GM21423 (cell line): Measurements from ENCODE around the gene PDE4C.

Source experiments
- ATAC-seq: cut with Tn5 transposase; IDR thresholded peaks from one replicate; pipeline ENCODE4 v1.9.1; 2021; ENCODE audit warnings: mild to moderate bottlenecking, moderate library complexity; ENCODE audit not compliant: unreplicated experiment

Gene PDE4C

DNA sequence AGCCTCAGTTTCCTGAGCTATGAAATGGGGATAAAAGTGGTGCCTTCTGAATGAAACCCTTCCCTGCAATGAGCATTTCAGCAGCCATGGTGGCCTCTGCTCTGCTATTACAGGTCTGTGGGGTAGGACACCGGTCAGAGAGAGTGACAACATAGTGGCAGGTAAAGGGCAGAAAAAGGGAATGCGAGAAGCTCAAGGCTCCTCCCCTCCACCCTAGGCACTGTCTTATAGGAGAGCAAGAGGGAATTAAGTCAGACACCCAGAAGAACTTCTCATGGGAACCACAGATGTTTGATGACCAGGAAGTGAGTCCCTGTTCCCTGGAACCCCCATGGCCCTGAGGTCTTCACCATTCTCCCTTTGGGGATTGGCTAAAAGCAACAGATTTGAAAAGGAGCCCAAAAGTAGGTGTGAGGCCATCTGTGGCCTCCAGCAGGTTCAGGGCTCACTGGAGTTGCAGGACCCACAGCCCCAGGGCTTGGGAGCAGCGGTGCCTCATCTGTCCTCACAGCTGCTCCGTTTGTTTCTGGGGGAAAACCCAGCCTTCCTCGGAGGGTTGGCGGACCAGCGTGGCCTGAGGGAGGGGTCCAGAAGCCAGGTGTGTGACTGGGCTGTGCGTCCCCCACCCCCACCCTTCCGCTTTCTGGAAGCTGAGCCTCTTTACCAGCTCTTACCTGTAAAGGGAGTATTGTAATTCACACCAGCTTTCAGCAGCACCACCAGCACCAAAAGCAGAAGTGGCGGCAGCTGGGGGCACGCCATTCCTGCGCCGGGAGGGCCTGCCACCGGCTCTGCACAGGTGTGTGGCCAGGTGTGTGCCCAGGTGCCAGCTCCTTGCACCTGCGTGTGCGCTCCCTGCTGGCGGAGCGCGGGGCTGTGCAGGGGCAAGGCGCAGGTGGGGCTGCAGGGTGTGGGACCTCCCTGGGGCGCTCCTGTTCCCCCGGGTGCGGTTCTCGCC, 28.6 kb upstream of the PDE4C start:
- no peak for ATAC-seq

DNA sequence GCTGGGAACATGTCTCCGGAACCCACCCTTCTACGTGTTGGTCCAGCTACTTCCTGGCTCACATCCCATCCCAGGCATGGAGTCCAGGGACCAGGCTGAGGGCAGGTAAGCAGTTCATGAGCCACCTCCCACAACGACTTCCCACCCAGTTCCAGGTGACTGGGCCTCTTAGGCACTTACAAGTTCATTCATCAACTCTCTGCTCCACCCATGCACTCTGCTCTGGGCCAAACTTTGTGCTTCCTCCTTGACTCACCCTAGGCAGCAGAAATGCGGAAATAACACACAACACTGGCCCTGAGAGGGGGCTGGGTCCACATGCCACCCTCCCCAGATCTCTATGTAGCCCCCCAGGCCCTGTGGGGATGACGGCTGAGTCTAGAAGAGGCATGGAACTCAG, 27.5 kb upstream of the PDE4C start:
- ATAC-seq = no peak

DNA sequence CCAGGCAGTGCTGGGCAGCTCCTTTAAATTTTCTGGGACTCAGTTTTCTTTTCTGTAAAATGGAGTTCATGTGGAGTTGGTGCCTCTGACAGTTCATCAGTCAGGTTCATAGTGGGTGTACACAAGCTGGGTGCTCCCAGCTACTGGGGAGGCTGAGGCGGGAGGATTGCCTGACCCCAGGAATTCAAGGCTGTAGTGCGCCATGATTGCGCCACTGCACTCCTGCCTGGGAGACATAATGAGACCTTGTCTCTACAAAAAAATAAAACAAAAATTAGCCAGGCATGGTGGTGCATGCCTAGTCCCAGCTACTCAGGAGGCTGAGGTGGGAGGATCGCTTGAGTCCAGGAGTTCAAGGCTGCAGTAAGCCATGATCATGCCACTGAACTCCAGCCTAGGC, 26.9 kb upstream of the PDE4C start:
- ATAC-seq = no peak

DNA sequence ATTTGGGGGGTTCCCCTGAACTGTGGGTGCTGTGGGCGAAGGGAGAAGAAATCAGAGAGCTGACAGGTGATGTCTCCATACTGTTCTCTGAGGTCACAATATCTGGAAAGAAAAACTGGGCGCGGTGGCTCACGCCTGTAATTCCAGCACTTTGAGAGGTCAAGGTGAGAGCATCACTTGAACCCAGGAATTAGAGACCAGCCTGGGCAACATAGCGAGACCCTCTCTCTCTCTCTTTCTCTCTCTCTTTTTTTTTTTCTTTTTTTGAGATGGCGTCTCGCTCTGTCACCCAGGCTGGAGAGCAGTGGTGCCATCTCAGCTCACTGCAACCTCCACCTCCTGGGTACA, 26.1 kb upstream of the PDE4C start:
- ATAC-seq = no peak

DNA sequence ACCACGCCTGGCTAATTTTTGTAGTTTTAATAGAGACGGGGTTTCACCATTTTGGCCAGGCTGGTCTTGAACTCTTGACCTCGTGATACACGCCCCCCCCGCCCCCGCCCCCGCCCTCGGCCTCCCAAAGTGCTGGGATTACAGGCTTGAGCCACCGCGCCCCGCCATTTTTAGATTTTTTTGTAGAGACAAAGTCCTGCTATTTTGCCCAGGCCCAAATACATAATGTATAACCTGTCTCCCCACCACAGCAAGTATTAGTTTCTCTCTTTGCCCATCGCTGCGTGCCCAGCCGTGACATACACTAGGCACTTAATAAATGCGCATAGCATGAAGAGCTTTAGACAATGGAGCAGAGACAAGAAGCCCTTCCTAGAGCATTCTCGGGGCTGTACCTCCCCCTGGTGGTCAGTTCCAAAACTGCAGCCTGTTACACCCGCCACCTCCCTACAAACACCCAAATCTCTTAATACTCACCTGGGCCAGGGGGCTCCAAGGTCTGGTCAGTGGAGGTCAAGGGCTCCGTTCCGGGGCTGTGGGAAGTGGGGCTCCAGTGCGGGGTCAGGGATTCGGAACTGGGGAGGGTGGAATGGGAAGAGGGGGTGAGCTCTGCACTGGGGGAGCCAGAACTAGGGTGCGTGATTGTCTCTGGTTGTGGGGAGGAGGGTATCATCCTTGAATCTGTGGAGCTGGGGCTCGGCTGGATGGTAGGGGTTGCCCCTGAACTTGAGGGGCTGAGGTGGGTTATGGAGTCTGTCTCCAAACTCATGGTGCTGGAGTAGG, 25.5 kb upstream of the PDE4C start:
- no peak for ATAC-seq

DNA sequence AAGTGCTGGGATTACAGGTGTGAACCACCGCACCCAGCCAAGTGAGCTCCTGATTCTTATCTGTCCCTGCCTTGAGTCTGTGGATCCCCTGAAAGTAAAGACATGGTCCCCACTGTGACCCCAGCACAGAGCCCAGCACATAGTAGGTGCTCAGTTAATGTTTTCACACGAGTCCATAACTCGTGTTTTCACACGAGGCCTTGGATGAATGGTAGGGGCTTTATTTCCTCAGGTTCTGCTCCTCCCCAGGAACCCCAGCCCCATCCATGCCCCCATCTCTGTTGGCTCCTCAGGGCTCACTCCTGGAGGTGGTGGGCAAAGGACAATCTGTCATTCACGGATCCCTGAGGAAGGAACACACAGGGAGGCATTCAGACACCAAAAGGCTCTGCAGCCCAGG, 23.6 kb upstream of the PDE4C start:
- no peak for ATAC-seq

DNA sequence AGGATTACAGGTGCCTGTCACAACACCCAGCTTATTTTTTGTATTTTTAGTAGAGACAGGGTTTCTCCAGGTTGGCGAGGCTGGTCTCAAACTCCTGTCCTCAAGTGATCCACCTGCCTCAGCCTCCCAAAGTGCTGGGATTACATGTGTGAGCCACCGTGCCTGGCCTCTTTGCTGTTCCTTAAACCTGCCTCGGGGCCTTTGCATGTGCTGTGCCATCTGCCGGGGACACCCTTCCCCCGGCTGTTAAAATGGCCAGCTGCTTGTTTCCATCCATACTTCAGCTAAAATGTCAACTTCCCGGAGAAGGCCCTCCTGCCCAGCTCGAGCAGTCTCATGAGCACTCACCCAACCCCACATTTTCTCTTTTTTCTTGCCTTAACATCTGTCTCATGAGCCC, 19.1 kb upstream of the PDE4C start:
- ATAC-seq = no peak

DNA sequence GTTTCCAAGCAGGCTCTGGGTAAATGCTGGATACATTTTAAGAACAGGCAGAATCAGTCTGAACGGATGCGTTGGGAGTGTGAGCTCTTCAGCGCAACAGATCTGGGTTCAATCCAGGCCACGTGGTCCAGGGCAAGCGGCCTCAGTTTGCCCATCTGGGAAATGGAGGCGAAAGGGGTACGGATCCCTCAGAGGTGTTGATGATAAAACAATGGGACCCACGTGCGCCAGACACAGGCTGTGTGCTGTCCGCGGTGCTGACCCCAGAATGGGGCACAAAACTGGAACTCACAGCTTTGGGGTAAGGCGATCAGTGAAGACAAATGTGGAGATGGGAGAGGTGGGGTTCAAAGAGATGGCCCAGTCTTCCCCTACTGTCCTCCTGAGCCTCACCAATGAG, 13.1 kb upstream of the PDE4C start:
- ATAC-seq = no peak

DNA sequence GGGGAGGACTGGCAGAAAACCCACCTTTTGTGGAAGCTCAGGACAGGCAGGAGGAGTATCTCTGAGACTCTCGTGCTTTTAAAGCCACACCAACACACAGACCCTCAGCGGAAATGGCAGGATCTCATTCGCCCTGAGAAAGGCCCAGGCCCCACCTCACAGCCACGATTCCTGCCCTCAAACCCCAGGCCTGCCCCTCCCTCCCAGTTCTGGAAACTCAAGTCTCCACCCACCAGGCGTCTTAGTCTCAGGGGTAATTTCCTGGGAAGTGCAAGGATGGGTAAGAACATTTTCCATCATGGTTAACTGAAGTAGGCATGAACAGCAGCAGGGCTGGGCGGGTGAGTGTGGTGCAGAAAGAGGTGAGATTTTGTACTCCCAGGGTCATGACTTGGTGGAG, 8.0 kb upstream of the PDE4C start:
- ATAC-seq = no peak

DNA sequence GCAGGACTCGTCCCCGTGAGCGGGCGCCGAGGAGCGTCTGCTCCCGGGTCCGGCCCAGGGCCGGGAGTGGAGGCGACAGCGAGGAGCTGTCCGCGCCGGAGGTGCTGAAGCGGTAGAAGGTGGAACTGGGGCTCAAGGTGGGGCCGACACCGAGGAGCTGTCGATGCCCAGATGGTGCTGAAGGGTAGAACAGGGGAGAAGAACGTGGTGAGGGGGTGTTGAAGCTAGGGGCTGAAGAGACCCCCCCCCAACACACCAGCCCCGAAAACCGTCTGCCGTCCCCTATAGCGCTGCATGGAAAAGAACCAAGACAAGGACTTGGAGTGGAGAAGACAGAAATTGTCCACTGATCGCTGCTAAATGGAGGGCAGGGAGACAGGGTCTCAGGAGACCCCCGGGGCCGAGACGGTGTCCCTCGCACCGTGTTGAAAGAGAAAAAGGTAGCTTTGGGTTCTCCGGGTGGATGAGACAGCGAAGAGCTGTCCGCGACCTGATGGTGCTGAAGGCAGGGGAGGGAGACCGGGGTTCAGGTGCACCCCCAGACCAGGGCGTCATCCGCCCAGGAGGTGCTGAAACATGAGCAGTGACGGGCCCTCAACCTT, 7.1 kb upstream of the PDE4C start:
- ATAC-seq = no peak

DNA sequence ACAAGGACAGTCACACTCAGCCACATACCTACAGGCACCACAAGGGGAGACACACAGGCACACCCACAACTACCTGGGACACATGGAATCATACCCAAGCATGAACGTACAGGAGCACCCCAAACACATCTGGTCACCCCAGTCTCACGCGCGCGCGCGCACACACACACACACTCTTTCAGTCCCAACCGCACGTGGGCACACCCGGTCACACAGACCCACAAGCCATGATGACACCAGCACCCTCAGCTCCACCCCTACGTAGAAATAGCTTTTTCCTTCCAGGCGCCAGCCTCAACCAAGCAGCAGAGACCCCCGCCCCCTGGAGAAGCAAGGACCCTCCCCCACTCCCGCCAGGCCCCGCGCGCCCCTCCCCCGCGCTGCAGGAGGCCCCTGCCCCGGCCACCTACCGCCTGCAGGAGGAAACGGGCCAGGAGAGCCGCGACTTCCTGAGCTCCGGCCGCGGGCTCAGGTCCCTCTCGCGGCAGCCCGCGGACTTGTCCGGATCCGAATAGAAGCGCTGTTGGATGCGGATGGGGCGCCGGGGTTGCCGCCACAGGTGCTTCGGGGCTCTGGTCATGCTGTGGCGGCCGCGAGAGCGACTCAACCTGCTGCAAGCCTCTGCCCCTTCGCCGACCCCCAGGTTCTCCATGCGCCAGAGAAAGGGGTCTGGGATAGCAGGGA, 6.4 kb upstream of the PDE4C start:
- no peak for ATAC-seq

DNA sequence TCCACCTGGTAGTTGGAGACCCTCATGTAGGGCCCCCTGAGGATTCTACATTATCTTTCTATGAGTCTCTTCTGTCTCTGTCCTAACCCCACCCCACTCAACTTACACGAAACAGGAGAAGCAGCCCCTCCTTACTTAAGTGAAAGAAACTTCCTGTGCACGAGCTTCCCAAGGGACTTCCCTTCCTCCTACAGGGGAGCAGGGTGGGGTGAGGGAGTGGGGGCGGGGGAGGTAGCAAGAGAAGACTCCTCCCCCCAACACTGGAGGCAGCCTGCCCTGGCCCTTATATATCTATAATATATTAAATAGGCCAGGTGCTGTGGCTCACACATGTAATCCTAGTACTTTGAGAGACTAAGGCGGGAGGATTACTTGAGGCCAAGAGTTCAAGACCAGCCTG, 5.5 kb upstream of the PDE4C start:
- ATAC-seq = no peak

DNA sequence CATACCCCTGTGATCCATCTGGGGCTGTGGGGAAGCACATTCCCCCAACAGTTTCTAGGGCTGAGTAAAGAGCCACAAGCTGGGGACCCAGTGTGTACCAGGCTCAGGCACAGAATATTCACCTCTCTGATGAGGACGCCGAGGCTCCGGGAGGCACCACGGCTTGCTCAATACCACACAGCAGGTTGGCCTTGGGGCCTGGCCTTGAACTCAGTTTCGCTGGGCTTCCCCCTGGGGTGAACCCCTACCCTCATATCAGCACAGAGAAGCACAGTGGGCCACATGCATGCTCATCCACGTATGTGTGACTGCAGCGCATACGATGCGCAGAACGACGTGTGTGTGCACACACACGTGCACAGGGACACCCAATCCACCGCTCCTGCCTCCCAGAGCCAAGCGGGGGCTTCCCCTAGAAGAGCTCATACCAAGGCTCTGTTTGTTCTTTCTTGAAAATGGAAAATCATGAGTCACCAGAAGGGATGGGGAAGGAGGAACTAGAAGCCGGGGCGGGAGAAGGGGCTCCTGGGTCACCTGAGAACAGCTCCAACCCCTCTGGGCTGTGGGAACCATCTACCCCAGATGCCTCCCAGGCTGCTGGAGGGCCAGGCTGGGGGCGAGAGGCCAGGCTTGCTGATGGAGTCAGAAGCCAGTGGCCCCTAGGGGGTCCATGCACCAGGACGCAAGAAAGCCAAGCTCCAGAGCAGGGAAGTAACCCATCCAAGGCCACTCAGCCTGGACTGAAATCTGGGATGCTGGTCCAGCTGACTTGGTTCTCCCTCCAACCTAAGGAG, 4.9 kb upstream of the PDE4C start:
- ATAC-seq = no peak

DNA sequence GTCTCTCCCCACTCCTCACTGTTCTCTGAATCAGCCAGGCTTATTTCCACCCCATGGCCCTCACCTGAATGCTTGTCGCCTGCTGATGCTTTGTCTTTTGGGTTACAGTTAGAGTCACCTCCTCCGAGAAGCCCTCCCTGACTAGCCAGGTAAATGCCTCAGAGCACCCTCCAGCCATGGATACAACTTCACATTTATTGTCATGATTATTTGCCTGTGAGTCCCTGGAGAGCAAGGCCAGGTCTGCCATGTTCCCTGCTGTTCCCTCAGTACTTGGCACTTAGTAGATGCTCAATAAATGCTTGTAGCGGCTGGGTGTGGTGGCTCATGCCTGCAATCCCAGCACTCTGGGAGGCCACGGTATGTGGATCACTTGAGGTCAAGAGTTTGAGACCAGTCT, 3.7 kb upstream of the PDE4C start:
- ATAC-seq = no peak

DNA sequence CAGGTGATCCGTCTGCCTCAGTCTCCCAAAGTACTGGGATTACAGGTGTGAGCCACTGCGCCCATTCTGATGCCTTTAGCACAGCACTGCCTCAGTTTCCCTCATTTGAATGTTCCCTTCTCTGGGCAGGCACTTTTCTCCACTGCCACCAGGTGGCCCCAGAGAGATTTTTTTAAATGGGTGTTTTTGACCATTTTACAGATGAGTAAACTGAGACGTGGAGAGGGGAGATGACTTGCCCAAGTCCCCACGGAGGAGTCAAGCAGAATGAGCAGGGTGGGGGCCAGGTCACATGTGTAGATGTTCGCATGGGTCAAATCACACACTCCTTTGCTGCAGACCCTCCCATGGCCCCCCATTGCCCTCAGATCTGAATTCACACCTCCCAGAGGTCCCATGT, 3.2 kb upstream of the PDE4C start:
- ATAC-seq = no peak

DNA sequence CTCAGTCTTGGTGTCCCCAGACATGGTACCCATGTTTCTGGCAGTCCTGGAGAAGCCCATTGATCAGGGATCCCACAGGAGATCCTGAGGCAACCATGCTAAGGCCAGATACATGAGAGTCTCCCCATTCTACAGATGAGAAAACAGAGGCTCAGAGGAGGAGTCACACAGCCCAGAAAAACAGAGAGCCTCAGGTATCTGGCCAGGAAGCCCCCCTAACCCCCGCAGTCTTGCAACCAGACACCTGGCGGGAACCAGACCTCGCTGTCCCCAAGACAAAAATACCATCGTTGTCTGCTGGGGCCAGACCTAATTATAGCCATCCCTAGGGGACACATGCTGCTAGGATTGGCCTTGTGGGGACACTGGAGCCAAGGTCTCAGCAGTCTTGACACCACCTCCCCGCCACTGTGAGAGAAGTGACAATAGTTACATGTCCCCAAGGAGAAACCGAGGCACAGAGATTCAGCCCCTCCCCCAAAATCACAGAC, 1.6 kb upstream of the PDE4C start:
- ATAC-seq = no peak

DNA sequence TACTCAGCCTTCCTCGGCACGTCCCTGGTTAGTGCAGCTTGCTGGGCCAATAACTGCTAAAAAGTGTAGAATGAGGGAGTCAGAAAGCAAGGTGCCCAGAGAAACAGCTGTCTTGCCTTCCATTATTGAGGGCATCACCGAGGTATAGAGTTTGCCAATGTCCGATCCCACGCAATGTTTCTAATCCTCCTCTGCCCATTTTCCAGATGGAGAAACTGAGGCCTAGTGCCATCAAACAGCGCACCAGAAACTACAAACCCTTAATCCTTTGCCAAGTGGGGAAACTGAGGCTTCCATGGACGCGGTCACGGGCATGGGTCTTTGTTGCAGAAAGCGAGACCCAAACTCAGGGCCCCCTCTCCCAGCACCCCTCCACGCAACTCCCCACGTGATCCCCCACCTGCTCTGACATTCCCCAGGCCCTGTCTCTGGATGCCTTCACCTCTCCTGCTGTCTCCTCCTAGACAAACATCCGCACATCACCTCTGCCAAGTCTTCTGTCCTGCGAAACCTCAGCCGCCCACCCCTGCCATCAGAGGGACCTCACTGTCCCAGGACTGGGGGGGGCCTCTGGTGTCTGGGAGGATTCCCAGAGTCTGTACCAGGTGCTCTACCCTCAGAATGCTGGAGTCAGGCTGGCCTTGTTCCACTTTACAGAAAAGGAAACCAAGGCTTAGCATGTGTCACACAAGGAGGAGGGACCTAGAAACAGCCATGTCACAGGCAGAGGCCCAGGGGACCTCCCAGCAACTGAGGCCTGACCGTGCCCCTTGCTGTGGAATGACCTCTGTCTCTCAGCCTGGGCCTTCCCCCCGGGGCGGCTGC, 930 bp upstream of the PDE4C start:
- ATAC-seq = no peak

DNA sequence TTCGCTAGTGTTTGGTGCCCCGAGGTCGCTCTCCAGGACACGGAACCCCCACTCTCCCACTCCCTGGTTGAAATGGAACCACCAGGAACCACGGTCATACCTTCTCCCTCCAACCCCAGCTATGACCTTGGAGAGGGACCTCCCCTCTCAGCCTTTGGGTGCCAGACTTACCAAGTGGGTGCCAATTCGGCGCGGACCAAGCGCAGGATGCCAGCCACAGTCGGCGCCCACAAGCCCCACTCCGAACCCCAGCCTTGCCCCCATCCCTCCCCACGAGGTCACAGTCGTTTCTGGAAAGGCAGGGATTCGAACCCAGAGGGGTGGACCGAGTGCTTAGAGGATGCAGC, 910 bp downstream of the PDE4C start:
- no peak for ATAC-seq

DNA sequence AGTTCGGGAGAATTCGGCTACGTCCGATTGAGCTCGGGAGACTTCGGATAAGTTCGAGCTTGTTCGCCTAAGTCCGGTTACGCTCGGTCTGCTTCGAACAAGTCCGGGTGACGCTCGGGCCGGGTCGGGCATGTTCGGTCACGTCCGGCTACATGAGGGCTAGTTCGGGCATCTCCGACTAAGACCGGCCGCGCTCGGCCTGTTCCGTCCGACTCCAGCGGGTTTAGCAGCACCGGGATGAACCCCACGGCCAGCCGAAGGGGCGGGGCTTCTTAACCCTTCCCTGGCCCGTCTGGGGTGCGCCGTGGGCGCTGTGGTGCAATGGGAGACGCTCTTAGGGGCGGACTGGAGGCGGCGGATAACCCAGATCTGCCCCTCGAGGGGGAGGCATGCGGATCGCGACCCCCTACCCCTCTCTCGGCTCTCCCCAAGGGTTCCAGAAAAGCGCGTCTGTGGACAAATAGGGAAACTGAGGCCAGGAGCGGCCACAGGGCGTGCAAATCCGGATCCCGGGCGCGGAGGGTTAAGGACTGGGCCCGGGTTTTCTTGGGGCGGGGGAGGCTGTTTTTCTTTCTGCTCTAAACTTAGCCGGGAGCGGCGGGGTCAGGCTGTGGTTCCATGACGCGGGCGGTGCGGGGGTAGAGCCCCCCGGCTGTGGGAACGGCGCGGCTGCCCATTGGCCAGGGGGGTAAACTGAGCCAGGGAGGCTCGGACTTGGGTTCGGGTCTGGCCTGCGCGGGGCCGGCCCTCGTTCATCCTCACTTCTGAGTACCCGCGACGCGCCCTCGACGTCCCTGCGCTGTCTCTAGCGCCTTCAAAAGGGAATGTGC, 1.5 kb downstream of the PDE4C start:
- ATAC-seq = peak; percentile 88
